ENCODE data around the gene LINC00305.

- no peak for TF ChIP-seq GATA3 (IDR thresholded peaks at IDR 0.05; ENCODE audit: low read depth, low read length)
- TF ChIP-seq GATA2 (IDR thresholded peaks at IDR 0.05; ENCODE audit: low read depth, low read length) = no peak
Observed at GRCh38 chr18:64032312-64032711, 116.6 kb downstream of the LINC00305 start.

Measured in SH-SY5Y (cell line).